ENCODE measurements around the gene MYL12B. TPM values are rescaled to one million over a fixed set of nuclear protein-coding genes. Genes with fewer than 3 reads are reported as not detected.

MYL12B gene
- total and polyA plus RNA-seq, 2 of the 8 experiments (the other 6 are each of a cell fraction or from before 2014, with no cell fraction given) = 174 to 188 TPM

DNA sequence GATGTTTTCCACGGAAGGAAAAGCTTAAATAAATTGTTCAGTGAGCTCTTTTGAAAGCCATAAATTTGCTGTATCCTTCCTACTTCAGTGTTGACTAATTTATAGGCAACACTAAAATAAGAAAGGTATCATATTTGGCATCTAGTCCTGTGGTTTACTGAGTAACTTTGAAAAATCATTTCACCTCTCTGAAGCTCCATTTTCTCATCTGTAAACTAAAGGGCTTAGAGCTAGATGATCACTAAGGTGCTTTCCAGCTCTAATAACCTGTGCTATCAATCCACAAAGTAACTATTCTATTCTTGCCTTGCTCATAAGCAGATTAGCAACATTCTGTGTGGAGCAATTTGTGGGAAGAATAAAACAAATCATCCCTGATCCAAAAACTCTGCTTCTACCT is 38.6 kb upstream of the MYL12B start (continued):
- TF ChIP-seq EZH2 (IDR thresholded peaks at IDR 0.05; ENCODE audit: low read depth, low read length, severe bottlenecking) = no peak
- no peak for TF ChIP-seq POLR2A (IDR thresholded peaks at IDR 0.05; ENCODE audit: control extremely low read depth in 1 of 2, low read depth in 2 of 2, low read length in 2 of 2)
- TF ChIP-seq, protein P1, sequence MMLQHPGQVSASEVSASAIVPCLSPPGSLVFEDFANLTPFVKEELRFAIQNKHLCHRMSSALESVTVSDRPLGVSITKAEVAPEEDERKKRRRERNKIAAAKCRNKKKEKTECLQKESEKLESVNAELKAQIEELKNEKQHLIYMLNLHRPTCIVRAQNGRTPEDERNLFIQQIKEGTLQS (IDR thresholded peaks at IDR 0.05; ENCODE audit: insufficient read depth, low read depth, low read length) = no peak
- TF ChIP-seq HDAC2 (IDR thresholded peaks at IDR 0.05; ENCODE audit: borderline replicate concordance in 1 of 2, low read depth in 2 of 2, low read length in 2 of 2) = no peak
- TF ChIP-seq PHF8 (conservative IDR thresholded peaks at IDR 0.05; ENCODE audit: low read depth, low read length) = no peak
- no peak for TF ChIP-seq CBX5 (IDR thresholded peaks at IDR 0.05; ENCODE audit: low read depth, low read length)
- TF ChIP-seq, protein P2, sequence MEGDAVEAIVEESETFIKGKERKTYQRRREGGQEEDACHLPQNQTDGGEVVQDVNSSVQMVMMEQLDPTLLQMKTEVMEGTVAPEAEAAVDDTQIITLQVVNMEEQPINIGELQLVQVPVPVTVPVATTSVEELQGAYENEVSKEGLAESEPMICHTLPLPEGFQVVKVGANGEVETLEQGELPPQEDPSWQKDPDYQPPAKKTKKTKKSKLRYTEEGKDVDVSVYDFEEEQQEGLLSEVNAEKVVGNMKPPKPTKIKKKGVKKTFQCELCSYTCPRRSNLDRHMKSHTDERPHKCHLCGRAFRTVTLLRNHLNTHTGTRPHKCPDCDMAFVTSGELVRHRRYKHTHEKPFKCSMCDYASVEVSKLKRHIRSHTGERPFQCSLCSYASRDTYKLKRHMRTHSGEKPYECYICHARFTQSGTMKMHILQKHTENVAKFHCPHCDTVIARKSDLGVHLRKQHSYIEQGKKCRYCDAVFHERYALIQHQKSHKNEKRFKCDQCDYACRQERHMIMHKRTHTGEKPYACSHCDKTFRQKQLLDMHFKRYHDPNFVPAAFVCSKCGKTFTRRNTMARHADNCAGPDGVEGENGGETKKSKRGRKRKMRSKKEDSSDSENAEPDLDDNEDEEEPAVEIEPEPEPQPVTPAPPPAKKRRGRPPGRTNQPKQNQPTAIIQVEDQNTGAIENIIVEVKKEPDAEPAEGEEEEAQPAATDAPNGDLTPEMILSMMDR (IDR thresholded peaks at IDR 0.05; ENCODE audit: control extremely low read depth in 1 of 3, insufficient read depth in 1 of 3, low read depth in 1 of 3, low read length in 3 of 3) = no peak

All from H1 (cell line).